ENCODE measurements around the gene AGPAT3.

AGPAT3 gene

DNA sequence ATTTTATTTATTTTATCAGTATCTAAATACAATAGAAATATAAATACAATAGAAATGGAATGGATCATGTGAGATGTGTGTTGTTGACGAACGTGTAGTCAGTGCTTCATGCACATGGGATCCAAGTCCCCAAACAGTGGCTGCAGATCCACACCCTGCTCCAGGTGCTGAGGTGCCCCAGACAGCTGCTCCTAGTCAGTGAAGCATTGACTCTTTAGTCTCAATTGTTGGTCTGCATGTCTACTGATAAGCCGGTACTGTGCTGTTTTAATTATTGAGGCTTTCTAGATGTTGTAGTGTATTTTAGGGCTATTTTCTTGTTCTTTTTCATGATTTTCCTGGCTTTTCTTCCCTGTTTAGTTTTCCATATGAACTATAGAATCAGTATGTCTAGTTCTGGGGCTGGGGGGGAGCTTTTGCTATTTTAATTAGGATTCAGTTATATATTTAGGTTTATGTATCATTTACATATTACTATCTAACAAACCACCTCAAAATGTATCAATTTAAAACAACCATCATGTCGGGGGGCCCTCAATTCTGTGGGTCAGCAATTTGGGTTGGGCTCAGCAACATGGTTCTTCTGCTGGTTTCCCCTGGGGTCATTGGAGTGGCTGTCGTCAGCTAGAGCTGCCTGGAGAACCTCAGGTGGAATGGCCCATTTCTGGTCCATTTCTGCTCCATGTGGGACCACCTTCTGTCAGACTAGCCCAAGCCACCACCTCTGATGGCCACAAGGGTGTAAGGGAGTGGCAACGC, 83.9 kb downstream of the AGPAT3 start:
- FAIRE-seq (no peak), DNase-seq (ENCODE audit: insufficient read length) (no peak)
- TF ChIP-seq POLR2A (IDR thresholded peaks at IDR 0.05; ENCODE audit: low read depth, low read length) (no peak), POLR2AphosphoS5 (IDR thresholded peaks at IDR 0.05; ENCODE audit: low read depth, low read length) (no peak), TAF1 (IDR thresholded peaks at IDR 0.05; ENCODE audit: borderline replicate concordance, low read depth, low read length) (no peak)

DNA sequence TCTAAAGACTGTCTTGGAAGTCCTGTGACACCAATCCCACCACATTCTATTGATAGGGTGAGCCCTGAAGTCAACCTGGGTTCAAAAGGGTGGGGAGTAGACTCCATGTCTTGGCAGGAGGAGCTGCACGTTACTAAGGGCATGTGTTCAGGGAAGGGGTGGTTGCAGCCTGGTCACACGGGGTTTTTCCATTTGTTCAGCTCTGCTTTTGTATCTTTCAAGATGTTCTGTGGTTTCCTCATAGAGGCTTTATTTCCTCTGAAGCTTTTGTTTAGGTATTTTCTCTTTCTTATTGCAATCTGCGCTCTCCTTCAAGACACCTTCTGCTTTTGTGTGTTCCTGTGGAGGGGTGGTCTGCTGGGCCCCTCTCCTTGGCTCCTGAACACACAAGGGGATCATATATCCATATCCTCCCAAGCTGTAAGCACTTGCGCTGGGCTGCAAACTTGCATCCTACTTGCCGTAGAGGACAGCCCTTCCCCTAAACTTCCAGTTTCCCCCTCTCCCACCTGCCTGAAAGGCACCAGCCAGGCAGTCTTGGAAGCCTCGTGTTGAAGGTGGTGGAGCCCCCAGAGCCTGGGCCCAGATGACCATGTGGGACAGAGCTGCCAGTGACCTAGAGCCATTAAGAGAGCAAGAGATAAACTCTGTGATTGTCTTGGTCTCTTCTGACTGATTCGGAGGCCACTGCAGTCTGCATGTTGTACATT, 84.6 kb downstream of the AGPAT3 start:
- peak; percentile 71 for FAIRE-seq
- TF ChIP-seq TAF1 (IDR thresholded peaks at IDR 0.05; ENCODE audit: borderline replicate concordance, low read depth, low read length) (no peak), POLR2AphosphoS5 (IDR thresholded peaks at IDR 0.05; ENCODE audit: low read depth, low read length) (no peak), POLR2A (IDR thresholded peaks at IDR 0.05; ENCODE audit: low read depth, low read length) (no peak)

DNA sequence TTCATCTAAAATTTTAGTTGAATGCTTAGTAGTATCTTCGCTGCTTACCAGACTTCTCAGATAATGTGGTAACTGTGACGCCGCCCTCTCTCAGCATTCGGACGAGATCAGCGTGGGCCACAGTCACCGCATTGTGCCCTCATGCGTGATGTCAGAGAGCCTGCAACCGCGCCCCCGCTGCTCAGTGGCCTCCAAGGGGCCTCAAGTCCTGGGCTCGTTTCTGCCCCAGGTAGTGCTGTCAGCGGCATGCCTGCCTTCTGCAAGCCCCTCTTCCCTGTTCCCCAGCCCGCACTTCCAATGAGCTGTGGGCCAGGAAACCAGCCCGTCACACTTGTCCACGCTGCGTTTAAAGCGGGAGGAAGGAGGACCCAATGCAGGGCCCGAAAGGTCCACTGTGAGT, 85.5 kb downstream of the AGPAT3 start:
- DNase-seq (ENCODE audit: insufficient read length) (no peak), FAIRE-seq (no peak)
- no peak for TF ChIP-seq POLR2A (IDR thresholded peaks at IDR 0.05; ENCODE audit: low read depth, low read length)
- TF ChIP-seq POLR2AphosphoS5 (IDR thresholded peaks at IDR 0.05; ENCODE audit: low read depth, low read length), result no peak

More for the DNA sequence above, 84.6 kb downstream of the AGPAT3 start:
- DNase-seq (ENCODE audit: insufficient read length), result no peak

DNA sequence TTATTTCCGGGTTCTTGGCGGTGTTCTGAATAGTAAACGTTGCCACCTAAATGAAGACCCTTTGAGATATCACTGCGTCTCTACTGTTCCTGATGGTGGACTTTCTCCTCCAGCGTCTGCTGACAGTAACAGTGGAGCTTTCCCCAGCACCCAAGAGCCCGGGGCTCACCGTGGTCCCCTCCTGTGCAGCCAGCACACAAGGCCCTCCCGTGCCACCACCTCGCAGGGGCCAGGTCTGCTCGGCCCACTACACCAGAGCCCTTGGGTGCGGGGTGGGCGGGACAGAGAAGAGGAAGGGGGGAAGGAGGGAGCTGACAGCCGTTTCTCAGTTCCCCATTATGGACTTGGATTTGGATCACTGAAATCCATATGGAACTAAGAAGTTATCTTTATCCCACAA, 85.9 kb downstream of the AGPAT3 start:
- DNase-seq (ENCODE audit: insufficient read length) (no peak), FAIRE-seq (no peak)
- TF ChIP-seq POLR2AphosphoS5 (IDR thresholded peaks at IDR 0.05; ENCODE audit: low read depth, low read length) (no peak), TAF1 (IDR thresholded peaks at IDR 0.05; ENCODE audit: borderline replicate concordance, low read depth, low read length) (no peak), POLR2A (IDR thresholded peaks at IDR 0.05; ENCODE audit: low read depth, low read length) (no peak)

DNA sequence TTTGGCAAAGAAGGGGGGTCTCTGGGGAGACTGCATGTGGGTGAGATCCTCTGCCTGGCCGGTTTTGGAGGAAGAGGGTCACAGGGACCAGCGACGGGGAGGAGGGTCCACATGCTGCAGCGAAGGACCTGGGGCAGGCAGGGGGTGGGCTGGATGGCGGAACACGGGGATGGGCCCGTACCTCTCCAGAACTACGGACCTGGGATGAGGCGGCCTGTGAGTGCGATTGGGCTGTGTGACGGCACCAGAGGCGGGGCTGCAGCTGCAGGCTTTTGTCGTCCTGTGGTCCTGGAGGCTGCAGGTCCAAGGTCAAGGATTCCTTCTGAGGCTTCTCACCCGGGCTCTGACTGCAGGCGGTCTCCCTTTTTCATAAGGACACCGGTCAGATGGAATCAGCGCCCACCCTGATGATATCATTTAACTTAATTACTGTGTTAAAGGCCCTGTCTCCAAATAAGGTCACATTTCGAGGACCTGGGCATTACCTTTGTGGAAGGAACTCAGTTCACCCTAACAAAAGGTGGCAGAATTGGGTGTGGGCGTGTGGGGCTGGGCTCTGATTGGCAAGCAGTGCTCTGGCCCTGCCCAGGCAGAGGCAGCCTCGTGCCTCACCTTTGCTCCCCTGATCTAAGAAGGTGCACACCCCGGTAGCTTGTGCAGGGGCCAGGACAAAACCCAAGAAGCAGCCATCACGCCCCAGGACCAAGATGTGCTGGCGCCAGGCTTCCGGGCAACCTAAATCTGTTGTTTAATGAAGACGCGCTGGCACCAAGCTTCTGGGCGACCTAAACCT, 87.1 kb downstream of the AGPAT3 start:
- FAIRE-seq (no peak), DNase-seq (ENCODE audit: insufficient read length) (no peak)
- TF ChIP-seq POLR2AphosphoS5 (IDR thresholded peaks at IDR 0.05; ENCODE audit: low read depth, low read length) (no peak), POLR2A (IDR thresholded peaks at IDR 0.05; ENCODE audit: low read depth, low read length) (no peak), TAF1 (IDR thresholded peaks at IDR 0.05; ENCODE audit: borderline replicate concordance, low read depth, low read length) (no peak)

DNA sequence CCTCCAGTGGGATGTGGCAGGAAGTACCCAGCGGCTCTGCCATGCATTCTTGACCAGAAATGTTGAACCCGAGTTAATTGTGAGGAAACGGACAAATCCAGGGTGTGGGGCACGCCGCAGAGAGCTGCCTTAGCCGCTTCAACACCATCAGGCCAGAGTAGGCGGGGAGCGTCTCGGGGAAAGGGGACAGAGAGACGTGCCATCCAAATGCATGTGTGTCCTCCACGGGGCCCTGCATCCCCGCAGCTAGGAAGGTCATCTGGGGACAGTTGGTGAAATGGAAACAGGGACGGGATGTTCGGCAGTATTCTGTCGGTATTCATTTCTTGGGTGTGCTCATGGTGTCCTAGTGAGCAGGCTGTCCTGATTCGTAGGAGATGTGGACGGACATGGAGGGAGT, 88.0 kb downstream of the AGPAT3 start:
- FAIRE-seq, result no peak
- no peak for TF ChIP-seq POLR2AphosphoS5 (IDR thresholded peaks at IDR 0.05; ENCODE audit: low read depth, low read length)
- TF ChIP-seq TAF1 (IDR thresholded peaks at IDR 0.05; ENCODE audit: borderline replicate concordance, low read depth, low read length), result no peak
- no peak for TF ChIP-seq POLR2A (IDR thresholded peaks at IDR 0.05; ENCODE audit: low read depth, low read length)
- DNase-seq (ENCODE audit: insufficient read length), result no peak

DNA sequence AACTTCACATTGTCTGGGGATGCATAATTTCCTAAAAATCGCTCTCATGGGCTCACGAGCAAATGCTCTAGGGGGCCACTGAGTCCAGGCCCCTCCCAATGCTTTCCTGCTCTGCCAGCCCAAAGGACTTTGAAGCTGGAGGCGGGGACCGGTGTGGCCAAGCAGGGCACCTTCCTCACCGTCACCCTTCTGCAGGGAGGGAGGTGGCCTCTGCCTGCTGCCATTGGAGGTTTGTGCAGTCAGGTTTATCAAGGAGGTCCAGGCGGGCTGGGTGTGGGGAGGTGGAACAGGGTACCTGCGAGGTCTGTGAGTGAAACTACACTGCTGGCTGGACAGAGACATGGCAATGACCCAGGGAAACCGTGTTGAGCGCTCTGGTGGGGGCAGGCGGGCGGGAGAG, 89.0 kb downstream of the AGPAT3 start:
- no peak for DNase-seq (ENCODE audit: insufficient read length)
- TF ChIP-seq TAF1 (IDR thresholded peaks at IDR 0.05; ENCODE audit: borderline replicate concordance, low read depth, low read length) (no peak), POLR2AphosphoS5 (IDR thresholded peaks at IDR 0.05; ENCODE audit: low read depth, low read length) (no peak), POLR2A (IDR thresholded peaks at IDR 0.05; ENCODE audit: low read depth, low read length) (no peak)
- no peak for FAIRE-seq

DNA sequence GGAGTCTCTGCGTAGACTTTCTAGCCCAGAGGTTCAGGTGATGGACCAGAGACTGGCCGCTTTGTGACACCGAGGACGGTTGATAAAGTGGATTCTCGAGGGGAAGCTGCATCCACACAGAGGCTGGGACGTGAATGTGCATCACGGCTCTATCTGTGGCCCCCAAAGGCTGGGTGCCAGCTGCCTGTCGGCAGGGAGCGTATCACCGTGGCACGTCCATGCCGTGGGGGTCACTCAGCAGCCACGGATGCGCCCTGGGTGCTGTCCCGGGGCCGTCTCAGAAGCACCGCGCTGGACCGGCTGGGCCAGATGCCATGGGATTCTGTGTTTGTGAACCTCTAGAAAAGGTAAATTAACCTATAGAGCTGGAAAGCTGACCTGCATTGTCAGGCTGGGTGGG, 89.9 kb downstream of the AGPAT3 start:
- TF ChIP-seq POLR2A (IDR thresholded peaks at IDR 0.05; ENCODE audit: low read depth, low read length) (no peak), TAF1 (IDR thresholded peaks at IDR 0.05; ENCODE audit: borderline replicate concordance, low read depth, low read length) (no peak), POLR2AphosphoS5 (IDR thresholded peaks at IDR 0.05; ENCODE audit: low read depth, low read length) (no peak)
- no peak for FAIRE-seq
- DNase-seq (ENCODE audit: insufficient read length), result no peak

DNA sequence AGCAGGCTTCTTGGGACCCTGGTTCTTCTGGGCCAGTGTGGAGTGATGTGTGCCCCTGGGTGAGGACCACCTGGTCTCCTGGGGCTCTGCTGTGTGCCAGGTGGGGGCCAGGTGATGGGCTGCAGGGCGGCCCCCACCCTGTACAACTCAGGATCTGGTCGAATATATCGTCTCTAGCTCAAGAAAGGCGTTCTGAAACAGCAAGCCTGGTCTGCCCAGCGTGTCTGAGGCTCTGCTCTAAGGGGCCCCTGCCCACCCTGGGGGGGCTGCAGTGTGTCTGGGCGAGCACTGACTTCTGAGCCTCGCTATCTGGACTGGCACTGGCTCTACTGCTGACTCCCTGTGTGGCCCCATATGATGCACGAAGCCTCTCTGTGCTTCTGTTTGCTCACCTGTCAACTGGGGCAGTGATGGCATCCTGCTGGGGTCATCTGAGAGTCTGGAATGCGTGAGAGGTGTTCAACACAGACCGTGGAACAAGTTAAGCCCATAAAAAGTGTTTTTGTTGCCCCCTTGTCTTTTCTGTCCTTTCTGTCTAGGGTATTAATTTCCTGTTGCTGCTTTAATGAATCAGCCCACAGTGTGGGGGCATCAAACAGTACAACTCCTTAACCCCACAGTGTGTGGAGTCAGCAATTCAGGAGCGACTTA, 91.1 kb downstream of the AGPAT3 start:
- FAIRE-seq (peak; percentile 50), DNase-seq (ENCODE audit: insufficient read length) (no peak)
- TF ChIP-seq TAF1 (IDR thresholded peaks at IDR 0.05; ENCODE audit: borderline replicate concordance, low read depth, low read length) (no peak), POLR2A (IDR thresholded peaks at IDR 0.05; ENCODE audit: low read depth, low read length) (no peak), POLR2AphosphoS5 (IDR thresholded peaks at IDR 0.05; ENCODE audit: low read depth, low read length) (no peak)

DNA sequence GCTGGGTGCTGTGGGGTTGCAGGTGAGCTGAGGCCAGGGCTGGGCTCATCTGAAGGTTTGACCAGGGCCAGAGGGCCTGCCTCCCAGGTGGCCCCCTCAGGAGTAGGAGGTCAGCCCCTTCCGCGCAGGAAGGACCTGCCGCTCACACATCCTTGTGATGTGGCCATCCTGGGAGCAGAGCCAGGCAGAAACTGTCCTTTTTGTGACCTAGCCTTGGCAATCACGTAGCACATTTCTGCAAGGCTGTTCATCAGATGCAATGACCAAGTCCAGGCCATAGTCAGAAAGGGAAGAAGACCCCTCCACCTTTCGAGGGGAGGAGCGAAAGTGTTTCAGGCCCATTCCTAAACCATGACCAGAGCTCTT, 91.6 kb downstream of the AGPAT3 start:
- TF ChIP-seq TAF1 (IDR thresholded peaks at IDR 0.05; ENCODE audit: borderline replicate concordance, low read depth, low read length) (no peak), POLR2A (IDR thresholded peaks at IDR 0.05; ENCODE audit: low read depth, low read length) (no peak), POLR2AphosphoS5 (IDR thresholded peaks at IDR 0.05; ENCODE audit: low read depth, low read length) (no peak)
- DNase-seq (ENCODE audit: insufficient read length) (no peak), FAIRE-seq (peak; percentile 48)

DNA sequence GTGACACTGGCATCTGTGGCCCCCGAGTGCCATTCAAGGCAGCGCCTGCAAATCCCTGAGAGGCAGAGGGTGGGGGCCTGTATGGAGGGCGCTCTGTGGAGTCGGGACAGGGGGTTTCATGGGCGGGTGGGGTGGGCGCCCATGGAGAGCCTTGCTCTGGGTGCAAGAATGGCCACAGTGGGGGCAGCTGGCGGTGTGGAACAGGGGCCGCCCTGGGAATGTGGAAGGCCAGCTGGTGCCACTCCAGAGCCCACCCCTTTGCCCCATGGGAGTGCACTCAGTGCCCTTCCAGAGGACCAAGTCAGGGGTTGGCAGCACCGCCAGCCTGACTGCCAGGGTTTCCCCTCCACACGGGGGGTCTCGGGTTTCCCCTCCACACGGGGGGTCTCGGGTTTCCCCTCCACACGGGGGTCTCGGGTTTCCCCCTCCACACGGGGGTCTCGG, 92.1 kb downstream of the AGPAT3 start:
- no peak for TF ChIP-seq POLR2AphosphoS5 (IDR thresholded peaks at IDR 0.05; ENCODE audit: low read depth, low read length)
- no peak for TF ChIP-seq TAF1 (IDR thresholded peaks at IDR 0.05; ENCODE audit: borderline replicate concordance, low read depth, low read length)
- no peak for TF ChIP-seq POLR2A (IDR thresholded peaks at IDR 0.05; ENCODE audit: low read depth, low read length)
- no peak for DNase-seq (ENCODE audit: insufficient read length)
- peak; percentile 69 for FAIRE-seq

Measured in GM12892 (cell line).